Dermis microvascular lymphatic vessel endothelial cell (primary cell): Measurements from ENCODE around the gene CLDN25. TPM values are rescaled to one million over a fixed set of nuclear protein-coding genes. Genes with fewer than 3 reads are reported as not detected.

ENCODE experiments used
- DNase-seq, 2 donors: peaks; one replicate each; pipeline versions ENCODE4 v3.0.0 to v3.0.0-alpha.2; 2010; ENCODE audit warnings: low read depth in 2 of 2
- total RNA-seq: library from RNA; depleted of rRNA; stranded (reverse); fragments of >200 nt; gene quantifications from 2 replicates; pipeline ENCODE4 v1.2.1, GENCODE V29; 2014

CLDN25 gene
- total RNA-seq, 1 donor from 2014 or later: not detected

GRCh38 chr11:113808931-113809330, 29.3 kb downstream of the CLDN25 start:
- DNase-seq: no peak

- DNase-seq: peak in 1 of 2 donors; percentile 11
These were observed 34.6 kb downstream of the CLDN25 start for GRCh38 chr11:113814181-113814580.

- DNase-seq: no peak
These were observed 37.6 kb downstream of the CLDN25 start for GRCh38 chr11:113817162-113817561.

- no peak for DNase-seq
These were observed 38.0 kb downstream of the CLDN25 start for GRCh38 chr11:113817626-113818025.

- no peak for DNase-seq
These were observed 38.8 kb downstream of the CLDN25 start for GRCh38 chr11:113818426-113818825.

GRCh38 chr11:113827477-113827876, 47.9 kb downstream of the CLDN25 start:
- no peak for DNase-seq

DNA sequence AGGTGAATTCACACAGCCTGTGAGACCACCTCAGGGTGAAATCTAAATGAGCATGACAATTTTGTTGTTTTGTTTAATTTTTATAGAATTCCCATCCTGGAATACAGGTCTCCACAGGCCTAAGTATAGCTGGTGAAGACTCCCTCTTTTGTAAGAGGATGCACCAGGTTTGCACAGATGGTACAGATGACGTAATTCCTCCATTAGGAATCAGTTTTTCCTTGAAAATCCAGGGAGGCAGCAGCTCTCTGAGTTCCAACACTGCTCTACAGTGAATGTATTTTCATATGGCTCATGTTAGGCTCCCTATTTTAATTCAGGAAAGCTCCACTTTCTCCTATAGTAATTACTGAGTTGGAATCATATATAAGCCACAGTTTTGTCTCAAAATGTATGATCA, 48.6 kb downstream of the CLDN25 start:
- no peak for DNase-seq

GRCh38 chr11:113829751-113830150, 50.2 kb downstream of the CLDN25 start:
- no peak for DNase-seq

Other genes with a start within 250 kb of the CLDN25 start
- gene TMPRSS5, start 73.5 kb upstream of the CLDN25 start, total RNA-seq: 0.13 TPM in 2 replicates
- 15.0 and 18.1 TPM in 2 replicates for gene ZW10, start 6.1 kb upstream of the CLDN25 start, total RNA-seq
- gene USP28, start 95.8 kb downstream of the CLDN25 start, total RNA-seq: 24.9 and 32.9 TPM in 2 replicates
- gene HTR3B, start 125.0 kb downstream of the CLDN25 start, total RNA-seq: not detected in 2 replicates
- gene HTR3A, start 195.3 kb downstream of the CLDN25 start, total RNA-seq: not detected in 2 replicates